IMR-90 (cell line): ENCODE results near the gene TEX264.

Source experiments
- TF ChIP-seq, protein P1 (sequence below): conservative IDR thresholded peaks from 2 replicates; pipeline ENCODE4 v1.5.1; 2012; ENCODE audit warnings: mild to moderate bottlenecking, low read depth, low read length, improper control_type of control experiment
- TF ChIP-seq, protein P2 (sequence below): fragments of 150-350 bp; IDR thresholded peaks from 2 replicates; pipeline ENCODE4 v1.6.1; 2016; ENCODE audit warnings: low read depth, mild to moderate bottlenecking, low read length, moderate library complexity, borderline replicate concordance

DNA sequence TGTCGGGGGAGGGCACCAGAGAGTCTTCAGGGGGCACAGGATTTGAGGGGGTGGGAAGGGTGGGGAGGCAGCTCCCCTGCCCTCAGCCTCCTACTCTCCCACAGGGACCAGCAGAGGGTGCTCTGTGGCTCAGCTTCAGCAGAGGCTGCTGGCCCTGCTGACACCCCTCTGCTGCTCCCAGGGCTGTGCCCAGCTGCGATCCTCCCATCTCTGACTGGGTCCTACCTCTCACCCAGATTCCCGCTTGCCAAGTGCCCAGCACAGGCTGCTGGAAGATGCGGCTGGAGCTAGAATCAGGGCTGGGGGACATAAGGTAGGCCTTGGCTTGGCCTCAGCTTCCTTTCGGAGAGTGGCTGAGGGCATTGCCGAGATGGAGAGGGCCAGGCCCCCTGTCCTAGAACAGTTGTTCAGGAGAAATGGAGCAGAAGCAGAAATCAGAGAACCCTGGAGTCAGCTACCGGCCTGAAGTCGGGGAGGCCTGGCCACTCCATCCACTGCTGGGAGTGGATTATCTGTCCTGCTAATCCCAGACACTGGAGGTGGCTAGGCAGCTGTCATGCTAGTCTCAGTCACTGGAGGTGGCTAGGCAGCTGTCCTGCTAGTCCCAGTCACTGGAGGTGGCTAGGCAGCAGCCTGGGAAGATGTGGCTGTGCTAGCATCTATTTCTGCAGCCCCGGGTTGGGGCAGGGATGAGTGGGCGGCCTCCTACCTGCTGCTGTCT lies 39.7 kb downstream of the TEX264 start:
- TF ChIP-seq, protein P1, sequence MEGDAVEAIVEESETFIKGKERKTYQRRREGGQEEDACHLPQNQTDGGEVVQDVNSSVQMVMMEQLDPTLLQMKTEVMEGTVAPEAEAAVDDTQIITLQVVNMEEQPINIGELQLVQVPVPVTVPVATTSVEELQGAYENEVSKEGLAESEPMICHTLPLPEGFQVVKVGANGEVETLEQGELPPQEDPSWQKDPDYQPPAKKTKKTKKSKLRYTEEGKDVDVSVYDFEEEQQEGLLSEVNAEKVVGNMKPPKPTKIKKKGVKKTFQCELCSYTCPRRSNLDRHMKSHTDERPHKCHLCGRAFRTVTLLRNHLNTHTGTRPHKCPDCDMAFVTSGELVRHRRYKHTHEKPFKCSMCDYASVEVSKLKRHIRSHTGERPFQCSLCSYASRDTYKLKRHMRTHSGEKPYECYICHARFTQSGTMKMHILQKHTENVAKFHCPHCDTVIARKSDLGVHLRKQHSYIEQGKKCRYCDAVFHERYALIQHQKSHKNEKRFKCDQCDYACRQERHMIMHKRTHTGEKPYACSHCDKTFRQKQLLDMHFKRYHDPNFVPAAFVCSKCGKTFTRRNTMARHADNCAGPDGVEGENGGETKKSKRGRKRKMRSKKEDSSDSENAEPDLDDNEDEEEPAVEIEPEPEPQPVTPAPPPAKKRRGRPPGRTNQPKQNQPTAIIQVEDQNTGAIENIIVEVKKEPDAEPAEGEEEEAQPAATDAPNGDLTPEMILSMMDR: no peak
- TF ChIP-seq, protein P2, sequence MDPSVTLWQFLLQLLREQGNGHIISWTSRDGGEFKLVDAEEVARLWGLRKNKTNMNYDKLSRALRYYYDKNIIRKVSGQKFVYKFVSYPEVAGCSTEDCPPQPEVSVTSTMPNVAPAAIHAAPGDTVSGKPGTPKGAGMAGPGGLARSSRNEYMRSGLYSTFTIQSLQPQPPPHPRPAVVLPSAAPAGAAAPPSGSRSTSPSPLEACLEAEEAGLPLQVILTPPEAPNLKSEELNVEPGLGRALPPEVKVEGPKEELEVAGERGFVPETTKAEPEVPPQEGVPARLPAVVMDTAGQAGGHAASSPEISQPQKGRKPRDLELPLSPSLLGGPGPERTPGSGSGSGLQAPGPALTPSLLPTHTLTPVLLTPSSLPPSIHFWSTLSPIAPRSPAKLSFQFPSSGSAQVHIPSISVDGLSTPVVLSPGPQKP: no peak
